GM06990 (cell line): ENCODE measurements around the gene SLC35E3.

ENCODE experiments used
- DNase-seq: peaks from one replicate; pipeline ENCODE4 v3.0.0-alpha.2; 2011; ENCODE audit not compliant: insufficient read length; ENCODE audit errors: extremely low read depth
- H3K27me3 ChIP-seq: replicated peaks from 2 replicates; pipeline ENCODE4 v1.6.0; 2011; ENCODE audit warnings: low read length; ENCODE audit not compliant: control insufficient read depth, insufficient read depth
- H3K36me3 ChIP-seq: 2 replicates; pipeline ENCODE4 v1.5.1; 2011; ENCODE audit warnings: low read length; ENCODE audit not compliant: control insufficient read depth, insufficient read depth
- H3K4me3 ChIP-seq: replicated peaks from 2 replicates; pipeline ENCODE4 v1.5.1; 2011; ENCODE audit warnings: low read depth, mild to moderate bottlenecking, control low read depth, low read length
- TF ChIP-seq, protein P1 (sequence below): IDR thresholded peaks from 2 replicates; pipeline ENCODE4 v1.5.1; 2011; ENCODE audit warnings: low read length, control low read depth, mild to moderate bottlenecking, inconsistent platforms; ENCODE audit not compliant: insufficient read depth, poor library complexity, severe bottlenecking

The SLC35E3 gene

DNA sequence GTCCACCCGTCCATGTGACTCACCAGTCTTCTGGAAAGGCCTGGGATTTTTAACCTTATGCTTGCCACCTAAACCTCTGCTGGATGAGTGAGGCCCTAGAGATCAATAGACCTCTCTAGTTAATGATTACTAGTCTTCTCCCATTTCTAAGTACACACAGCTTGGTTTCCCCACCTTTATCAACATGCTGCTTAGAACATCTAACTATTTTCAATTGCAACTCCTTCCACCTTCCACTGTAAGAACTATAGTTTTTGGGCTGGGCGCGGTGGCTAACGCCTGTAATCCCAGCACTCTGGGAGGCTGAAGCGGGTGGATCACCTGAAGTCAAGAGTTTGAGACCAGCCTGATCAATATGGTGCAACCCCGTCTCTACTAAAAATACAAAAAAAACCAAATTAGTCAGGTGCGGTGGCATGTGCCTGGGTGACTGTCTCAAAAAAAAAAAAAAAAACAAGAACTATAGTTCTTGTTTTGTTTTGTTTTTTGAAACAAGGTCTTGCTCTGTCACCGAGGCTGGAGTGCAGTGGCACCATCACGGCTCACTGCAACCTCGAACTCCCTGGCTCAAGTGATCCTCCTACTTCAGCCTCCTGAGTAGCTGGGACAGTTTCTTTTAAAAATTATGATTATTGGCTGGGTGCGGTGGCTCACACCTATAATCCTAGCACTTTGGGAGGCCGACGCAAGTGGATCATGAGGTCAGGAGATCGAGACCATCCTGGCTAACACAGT is 43.3 kb downstream of the SLC35E3 start:
- Histone ChIP-seq H3K27me3 (no peaks in the 10 kb centered on the region), H3K36me3 (no peaks in the 10 kb centered on the region), H3K4me3 (no peak overlapping the region)
- DNase-seq: no peak
- TF ChIP-seq, protein P1, sequence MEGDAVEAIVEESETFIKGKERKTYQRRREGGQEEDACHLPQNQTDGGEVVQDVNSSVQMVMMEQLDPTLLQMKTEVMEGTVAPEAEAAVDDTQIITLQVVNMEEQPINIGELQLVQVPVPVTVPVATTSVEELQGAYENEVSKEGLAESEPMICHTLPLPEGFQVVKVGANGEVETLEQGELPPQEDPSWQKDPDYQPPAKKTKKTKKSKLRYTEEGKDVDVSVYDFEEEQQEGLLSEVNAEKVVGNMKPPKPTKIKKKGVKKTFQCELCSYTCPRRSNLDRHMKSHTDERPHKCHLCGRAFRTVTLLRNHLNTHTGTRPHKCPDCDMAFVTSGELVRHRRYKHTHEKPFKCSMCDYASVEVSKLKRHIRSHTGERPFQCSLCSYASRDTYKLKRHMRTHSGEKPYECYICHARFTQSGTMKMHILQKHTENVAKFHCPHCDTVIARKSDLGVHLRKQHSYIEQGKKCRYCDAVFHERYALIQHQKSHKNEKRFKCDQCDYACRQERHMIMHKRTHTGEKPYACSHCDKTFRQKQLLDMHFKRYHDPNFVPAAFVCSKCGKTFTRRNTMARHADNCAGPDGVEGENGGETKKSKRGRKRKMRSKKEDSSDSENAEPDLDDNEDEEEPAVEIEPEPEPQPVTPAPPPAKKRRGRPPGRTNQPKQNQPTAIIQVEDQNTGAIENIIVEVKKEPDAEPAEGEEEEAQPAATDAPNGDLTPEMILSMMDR: no peak

DNA sequence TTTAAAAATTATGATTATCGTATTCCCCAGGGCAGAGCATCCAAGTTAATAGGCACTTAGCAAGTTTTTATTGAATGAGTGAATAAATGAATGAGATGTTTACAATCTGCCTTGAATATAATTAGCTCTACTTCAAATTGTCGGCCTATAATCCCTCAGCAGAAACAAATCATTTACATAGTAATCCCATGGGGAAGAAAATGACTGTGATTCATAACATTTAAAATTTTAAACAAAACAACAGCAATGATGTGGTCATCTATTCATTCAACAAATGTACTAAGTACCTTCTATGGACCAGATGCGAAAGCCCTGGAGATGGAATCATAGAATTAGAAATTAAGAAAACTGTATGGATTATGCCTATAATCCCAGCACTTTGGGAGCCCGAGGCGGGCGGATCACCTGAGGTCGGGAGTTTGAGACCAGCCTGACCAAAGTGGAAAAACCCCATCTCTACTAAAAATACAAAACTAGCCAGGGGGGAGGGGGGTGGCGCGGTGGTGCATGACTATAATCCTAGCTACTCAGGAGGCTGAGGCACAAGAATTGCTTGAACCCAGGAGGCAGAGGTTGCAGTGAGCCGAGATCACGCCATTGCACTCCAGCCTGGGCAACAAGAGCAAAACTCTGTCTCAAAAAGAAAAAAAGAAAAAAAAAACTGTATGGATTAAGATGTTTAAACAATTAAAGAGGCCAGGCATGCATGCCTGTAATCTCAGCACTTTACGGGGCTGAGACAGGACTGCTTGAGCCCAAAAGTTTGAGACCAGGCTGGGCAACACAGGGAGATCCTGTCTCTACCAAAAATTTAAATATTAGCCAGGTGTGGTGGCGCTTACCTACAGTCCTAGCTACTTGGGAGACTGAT is 44.3 kb downstream of the SLC35E3 start:
- DNase-seq: no peak
- Histone ChIP-seq H3K27me3 (no peaks in the 10 kb centered on the region), H3K36me3 (no peaks in the 10 kb centered on the region), H3K4me3 (no peak overlapping the region)
- TF ChIP-seq, protein P1: no peak

DNA sequence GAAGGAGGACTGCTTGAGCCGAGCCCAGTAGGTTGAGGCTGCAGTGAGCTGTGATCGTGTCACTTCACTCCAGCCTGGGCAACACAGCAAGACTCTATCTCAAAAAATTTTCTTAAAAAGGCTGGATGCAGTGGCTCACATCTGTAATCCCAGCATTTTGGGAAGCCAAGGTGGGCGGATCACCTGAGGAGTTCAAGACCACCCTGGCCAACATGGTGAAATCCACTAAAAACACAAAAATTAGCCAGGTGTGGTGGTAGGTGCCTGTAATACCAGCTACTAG is 44.9 kb downstream of the SLC35E3 start:
- no peak overlapping the region for H3K4me3 ChIP-seq
- H3K36me3 ChIP-seq: no peaks in the 10 kb centered on the region
- DNase-seq: no peak
- no peaks in the 10 kb centered on the region for H3K27me3 ChIP-seq
- TF ChIP-seq, protein P1: no peak

DNA sequence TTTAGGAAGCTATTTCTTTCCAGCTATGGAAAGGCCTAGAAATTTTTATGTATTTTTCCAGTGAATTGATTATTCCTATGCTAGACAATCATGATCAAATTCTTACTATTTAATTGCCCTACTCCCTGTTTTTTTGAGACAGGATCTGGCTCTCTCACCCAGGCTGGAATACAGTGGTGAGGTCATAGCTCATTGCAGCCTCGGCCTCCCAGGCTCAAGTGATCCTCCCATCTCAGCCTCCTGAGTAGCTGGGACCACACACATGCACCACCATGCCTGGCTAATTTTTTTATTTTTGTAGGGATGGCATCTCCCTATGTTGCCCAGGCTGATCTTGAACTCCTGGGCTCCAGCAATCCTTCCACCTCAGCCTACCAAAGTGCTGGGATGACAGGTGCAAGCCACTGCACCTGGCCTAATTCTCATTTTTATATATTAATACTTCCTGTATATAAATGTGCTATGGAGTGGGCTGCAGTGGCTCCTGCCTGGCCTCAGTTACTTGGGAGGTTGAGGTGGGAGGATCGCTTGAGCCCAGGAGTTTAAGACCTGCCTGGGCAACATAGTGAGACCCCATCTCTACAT is 46.0 kb downstream of the SLC35E3 start:
- H3K27me3 ChIP-seq: no peaks in the 10 kb centered on the region

DNA sequence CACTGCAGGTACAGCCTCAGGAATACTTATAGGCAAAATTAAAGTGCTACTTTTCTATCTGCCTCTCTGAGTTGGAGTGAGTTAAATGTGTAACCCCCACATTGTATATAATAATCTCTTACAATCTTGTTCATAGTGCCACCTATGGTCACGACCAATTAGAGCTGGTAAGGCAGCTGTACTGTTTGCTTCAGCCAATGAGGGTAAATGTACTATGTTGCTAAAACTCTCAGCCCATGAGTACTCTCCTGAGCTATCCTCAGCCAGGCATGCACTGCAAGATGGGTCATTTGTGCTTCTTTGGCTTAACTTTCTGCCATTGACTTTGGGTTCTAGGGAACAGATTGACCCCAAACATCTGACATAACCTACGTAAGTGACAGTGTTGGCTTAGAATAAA is 47.0 kb downstream of the SLC35E3 start:
- H3K36me3 ChIP-seq: no peaks in the 10 kb centered on the region
- no peak overlapping the region for H3K4me3 ChIP-seq
- H3K27me3 ChIP-seq: no peaks in the 10 kb centered on the region
- TF ChIP-seq, protein P1: no peak
- peak; percentile 13 for DNase-seq

More for the DNA sequence above, 46.0 kb downstream of the SLC35E3 start:
- TF ChIP-seq, protein P1: no peak
- DNase-seq: no peak
- Histone ChIP-seq H3K4me3 (no peak overlapping the region), H3K36me3 (no peaks in the 10 kb centered on the region)
